Measurements from ENCODE around the gene ACOXL. TPM values are rescaled to one million over a fixed set of nuclear protein-coding genes. Genes with fewer than 3 reads are reported as not detected.

Gene ACOXL
- total and polyA plus RNA-seq, 2 of the 8 experiments (the other 6 are each of a cell fraction or from before 2014, with no cell fraction given), result 11.4 to 20.6 TPM

GRCh38 chr2:111053266-111053665 lies 320.9 kb downstream of the ACOXL start:
- H3K56ac ChIP-seq (replicated peaks; ENCODE audit: insufficient read length, low read depth, low read length), result no peak overlapping the region
- H3K4ac ChIP-seq (replicated peaks; ENCODE audit: insufficient read length, low read depth, low read length), result no peak overlapping the region
- H2AK5ac ChIP-seq (ENCODE audit: low read depth, low read length), result no peak overlapping the region
- H3K27ac ChIP-seq (ENCODE audit: low read depth, low read length), result no peak overlapping the region
- H3K27me3 ChIP-seq (replicated peaks in 1 of 4; ENCODE audit: control insufficient read depth in 3 of 4, extremely low read depth in 1 of 4, insufficient read depth in 3 of 4, low read length in 3 of 4), result no peaks in the 10 kb centered on the region
- H3K4me2 ChIP-seq (ENCODE audit: insufficient read depth in 1 of 2, low read depth in 2 of 2, low read length in 2 of 2), result no peak overlapping the region
- H2BK120ac ChIP-seq (replicated peaks; ENCODE audit: low read depth, low read length), result no peak overlapping the region
- FAIRE-seq (no peak), DNase-seq (ENCODE audit: low read depth in 1 of 2, low spot score in 2 of 2) (no peak)
- POLR2A ChIA-PET (ENCODE audit: partially characterized antibody), result no interaction called here
- H3K4me1 ChIP-seq (replicated peaks in 1 of 4; ENCODE audit: control insufficient read depth in 3 of 4, insufficient read depth in 4 of 4, low read length in 3 of 4), result no peaks in the 10 kb centered on the region
- H2BK15ac ChIP-seq (ENCODE audit: low read length), result no peak overlapping the region
- no peaks in the 10 kb centered on the region for H3K79me1 ChIP-seq (ENCODE audit: low read depth, low read length)
- no peak overlapping the region for H4K91ac ChIP-seq (replicated peaks; ENCODE audit: insufficient read length, low read length)
- CTCF ChIA-PET (ENCODE audit: partially characterized antibody), result interaction anchor here (1.4 to 1.9 kb wide), 3 partner anchors 11 to 17 kb away, joined by 3 to 7 read pairs (median 5); no protein-coding TSS in a partner anchor
- H3K36me3 ChIP-seq (ENCODE audit: control insufficient read depth in 2 of 4, insufficient read depth in 4 of 4, low read length in 3 of 4), result no peaks in the 10 kb centered on the region; a peak in 2 of 8 replicates
- no peak overlapping the region for H3K18ac ChIP-seq (ENCODE audit: extremely low read depth, low read length)
- H3K79me2 ChIP-seq (ENCODE audit: control insufficient read depth in 1 of 2, insufficient read depth in 2 of 2, low read length in 2 of 2), result no peaks in the 10 kb centered on the region
- no peaks in the 10 kb centered on the region for H4K20me1 ChIP-seq (replicated peaks in 1 of 2; ENCODE audit: control insufficient read depth in 1 of 2, insufficient read depth in 2 of 2, low read length in 2 of 2)
- H2BK12ac ChIP-seq (ENCODE audit: low read depth, low read length), result no peak overlapping the region
- 93% methylated on average over 1 of the region's 1 CpG; no CpG with 5 or more reads in 1 of the 2 experiments for WGBS, 2 experiments (ENCODE audit: extremely low coverage in 1 of 2, insufficient coverage in 1 of 2, insufficient read length in 1 of 2, insufficient replicate concordance in 2 of 2, low coverage in 1 of 2, low lambda C conversion rate in 2 of 2, missing lambda C conversion rate in 1 of 2)
- H3K23me2 ChIP-seq (ENCODE audit: low read depth, low read length), result no peaks in the 10 kb centered on the region
- H2AFZ ChIP-seq (ENCODE audit: low read length), result no peak overlapping the region
- no peak overlapping the region for H2BK20ac ChIP-seq (ENCODE audit: low read length)
- no peak overlapping the region for H3K23ac ChIP-seq (ENCODE audit: insufficient read length)
- H3K4me3 ChIP-seq (ENCODE audit: extremely low read depth in 1 of 4, insufficient read depth in 2 of 4, low read depth in 3 of 4, low read length in 4 of 4), result no peak overlapping the region
- H3K14ac ChIP-seq (ENCODE audit: insufficient read length), result no peak overlapping the region
- no peaks in the 10 kb centered on the region for H3K9me3 ChIP-seq (ENCODE audit: insufficient read depth in 2 of 2, low read depth in 1 of 2, low read length in 1 of 2)
- no peak for TF ChIP-seq KDM5A (IDR thresholded peaks at IDR 0.05; ENCODE audit: low read length)
- no peak for TF ChIP-seq CTBP2 (IDR thresholded peaks at IDR 0.05; ENCODE audit: borderline replicate concordance, insufficient read depth, insufficient read length, low read length)
- no peak for TF ChIP-seq RFX5 (IDR thresholded peaks at IDR 0.05; ENCODE audit: borderline replicate concordance, low read depth, low read length)
- no peak for TF ChIP-seq SIX5 (IDR thresholded peaks at IDR 0.05; ENCODE audit: low read depth, low read length)
- H3K9ac ChIP-seq (replicated peaks in 1 of 4; ENCODE audit: extremely low read depth in 1 of 4, low read depth in 3 of 4, low read length in 3 of 4), result no peak overlapping the region
- H4K8ac ChIP-seq (ENCODE audit: extremely low read depth, insufficient read depth, low read length), result no peak overlapping the region
- no peak overlapping the region for H2BK5ac ChIP-seq (ENCODE audit: low read depth, low read length)
- no peak overlapping the region for H4K5ac ChIP-seq (ENCODE audit: insufficient read length, low read depth, low read length)
